NCI-H226 (cell line): ENCODE data around the gene CTNNA3.
A peak's percentile ranks its signal among the peaks of the same experiment; 100 is the strongest.

Experiments used
- DNase-seq: peaks from one replicate; pipeline ENCODE4 v3.0.0-alpha.2; 2015

CTNNA3 gene

DNA sequence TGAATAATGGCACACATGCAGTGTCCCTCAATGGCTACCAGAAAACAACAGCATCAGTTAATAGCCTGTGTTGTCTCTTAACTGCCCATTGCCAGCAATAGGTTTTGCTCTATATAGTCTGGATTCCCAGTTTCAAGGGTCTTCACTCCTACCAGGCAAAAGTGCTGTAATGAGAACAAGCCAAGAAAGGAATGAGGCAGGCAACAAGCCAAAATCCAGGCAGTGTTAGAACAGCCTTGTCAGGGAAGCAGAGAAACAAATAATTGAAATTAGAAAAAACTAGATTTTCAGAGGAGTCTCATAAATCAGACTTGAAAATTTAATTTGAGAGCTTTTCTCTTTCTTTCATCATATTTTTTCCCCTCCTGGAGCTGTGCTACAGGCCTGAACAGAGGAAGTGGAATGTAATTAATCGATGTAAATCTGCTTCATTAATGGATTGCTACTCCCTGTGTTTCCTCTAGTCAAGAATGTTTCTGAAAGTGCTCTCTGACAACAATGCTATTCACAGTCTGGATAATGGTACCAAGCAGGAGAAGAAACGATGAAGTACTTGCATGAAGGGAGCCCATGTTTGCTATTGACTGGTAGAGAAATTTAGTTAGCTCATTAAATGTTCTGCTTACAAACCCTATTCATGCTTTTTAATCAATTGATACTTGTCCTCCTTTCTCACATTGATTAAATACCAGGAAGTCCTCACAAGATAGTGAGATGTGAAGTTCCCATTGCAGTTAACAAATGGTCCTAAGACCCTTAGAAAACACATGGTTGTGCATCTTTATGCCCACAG, 972.2 kb downstream of the CTNNA3 start:
- no peak for DNase-seq

DNA sequence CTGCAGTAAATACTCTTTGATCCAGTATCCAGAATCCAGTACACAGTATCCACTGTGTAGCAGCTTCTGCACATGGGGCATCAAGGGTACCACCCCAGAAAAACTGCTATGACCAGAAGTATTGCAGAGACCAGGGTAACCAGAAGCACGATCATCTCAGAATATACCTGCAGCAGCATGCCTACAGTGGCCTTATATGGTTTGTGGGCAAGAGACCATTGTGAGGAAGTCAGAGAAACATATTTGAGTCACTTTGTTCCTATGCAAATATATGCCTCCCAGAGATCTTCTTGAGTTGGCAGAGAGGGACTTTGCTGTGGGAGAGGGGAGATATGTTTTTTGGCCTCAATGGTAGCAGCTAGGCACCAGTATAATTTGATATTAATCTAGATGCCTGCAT, 976.5 kb downstream of the CTNNA3 start:
- DNase-seq = no peak

- DNase-seq = no peak
Measured at GRCh38 chr10:66717231-66717981, 978.6 kb downstream of the CTNNA3 start.

DNA sequence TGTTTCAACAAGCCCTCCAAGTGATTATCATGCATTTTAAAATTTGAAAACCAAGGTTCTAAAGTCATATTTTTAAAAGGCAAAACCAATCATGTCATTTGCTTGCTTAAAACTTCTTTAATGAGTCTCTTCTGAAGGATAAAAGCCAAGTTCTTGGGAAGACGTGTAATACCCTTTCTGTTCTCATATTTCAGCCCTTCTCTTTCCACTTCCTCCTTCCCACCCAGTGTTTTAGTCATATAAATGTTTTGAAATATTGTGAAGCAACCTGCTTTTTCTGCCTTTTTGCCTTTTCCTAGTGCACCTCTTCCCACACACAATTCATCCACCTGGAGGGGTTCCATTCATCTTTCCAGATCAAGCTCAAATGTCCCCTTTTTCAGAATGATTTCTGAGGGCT, 981.3 kb downstream of the CTNNA3 start:
- peak; percentile 27 for DNase-seq

- no peak for DNase-seq
Measured at GRCh38 chr10:66713387-66713786, 982.6 kb downstream of the CTNNA3 start.

DNA sequence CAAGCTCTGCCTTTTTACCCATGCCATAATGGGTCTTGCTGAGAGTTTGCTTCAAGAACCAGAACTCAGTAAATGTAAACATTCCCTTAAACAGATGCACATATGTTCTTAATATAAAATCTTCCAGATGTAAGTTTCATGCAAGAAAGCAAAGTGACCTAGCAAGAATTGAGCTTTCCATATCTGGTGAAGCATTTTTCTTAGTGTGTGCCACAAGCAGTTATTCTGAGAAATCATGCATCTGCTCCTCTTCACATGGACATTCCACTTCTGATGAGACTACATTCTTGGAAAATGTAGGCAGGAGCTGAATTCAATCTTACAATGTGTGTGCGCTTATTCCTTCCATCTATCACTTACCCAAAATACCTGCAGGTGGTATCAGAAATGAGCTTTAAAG, 997.9 kb downstream of the CTNNA3 start:
- no peak for DNase-seq

GRCh38 chr10:66695046-66695445, 1000.9 kb downstream of the CTNNA3 start:
- no peak for DNase-seq

- no peak for DNase-seq
Measured at GRCh38 chr10:66684581-66684980, 1011.4 kb downstream of the CTNNA3 start.

- DNase-seq = peak; percentile 89
Measured at GRCh38 chr10:66680886-66681285, 1015.1 kb downstream of the CTNNA3 start.

DNA sequence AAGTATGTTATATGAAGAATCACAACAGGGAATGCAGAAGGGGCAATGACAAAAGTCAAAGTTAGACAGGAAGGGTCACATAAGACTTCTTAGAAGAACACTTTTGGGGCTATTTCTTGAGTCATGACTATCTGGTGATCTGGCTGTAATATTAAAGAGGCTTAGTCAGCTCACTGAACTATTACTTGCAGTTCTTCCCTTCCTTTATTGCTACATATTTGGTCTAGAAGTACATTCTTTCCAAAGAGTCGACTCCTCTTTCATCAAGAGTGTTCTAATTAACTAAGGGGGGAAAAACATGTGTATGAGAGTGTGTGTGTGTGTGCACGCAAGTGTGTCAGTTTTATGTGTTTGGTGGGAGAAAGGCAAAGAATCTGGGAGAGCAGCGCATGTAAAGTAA, 1017.5 kb downstream of the CTNNA3 start:
- peak; percentile 28 for DNase-seq

DNA sequence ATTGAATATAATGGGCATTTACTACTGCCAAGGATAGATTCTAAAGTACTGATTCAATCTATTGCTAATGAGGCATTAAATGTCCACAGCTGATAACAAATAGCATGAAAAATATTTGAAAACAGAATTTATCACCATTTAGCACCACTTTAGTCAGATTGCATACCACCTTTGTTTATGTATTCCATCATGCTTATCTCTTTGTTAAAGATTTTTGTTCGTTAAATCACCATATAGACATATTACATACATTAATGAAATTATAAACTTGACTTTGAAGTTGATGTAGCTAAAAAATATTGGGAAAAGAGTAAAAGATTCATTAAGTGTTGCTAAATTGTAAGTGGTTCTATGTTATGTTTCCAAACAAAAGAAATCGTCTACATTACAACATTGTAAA, 1022.9 kb downstream of the CTNNA3 start:
- no peak for DNase-seq

- peak; percentile 30 for DNase-seq
Measured at GRCh38 chr10:66671562-66671961, 1024.4 kb downstream of the CTNNA3 start.

- DNase-seq = no peak
Measured at GRCh38 chr10:66671064-66671463, 1024.9 kb downstream of the CTNNA3 start.

DNA sequence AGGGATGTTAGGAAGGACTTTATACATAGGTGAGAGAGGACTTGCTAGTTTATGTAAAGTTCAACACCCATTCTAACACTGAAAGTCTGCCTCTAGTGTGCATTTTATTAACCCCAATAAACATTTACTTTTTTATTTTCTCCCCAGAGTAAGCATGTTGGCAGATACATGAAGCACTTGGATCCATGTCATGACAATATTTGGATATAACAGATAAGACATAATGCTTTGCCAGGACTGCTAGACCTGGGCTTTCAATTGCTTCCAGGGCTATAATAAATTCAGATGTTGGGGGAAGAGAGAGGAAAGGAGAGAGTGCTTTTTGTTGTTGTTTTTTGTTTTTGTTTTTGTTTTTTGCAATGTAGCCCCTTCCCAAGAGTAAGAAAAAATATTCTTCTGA, 1039.5 kb downstream of the CTNNA3 start:
- DNase-seq = no peak

DNA sequence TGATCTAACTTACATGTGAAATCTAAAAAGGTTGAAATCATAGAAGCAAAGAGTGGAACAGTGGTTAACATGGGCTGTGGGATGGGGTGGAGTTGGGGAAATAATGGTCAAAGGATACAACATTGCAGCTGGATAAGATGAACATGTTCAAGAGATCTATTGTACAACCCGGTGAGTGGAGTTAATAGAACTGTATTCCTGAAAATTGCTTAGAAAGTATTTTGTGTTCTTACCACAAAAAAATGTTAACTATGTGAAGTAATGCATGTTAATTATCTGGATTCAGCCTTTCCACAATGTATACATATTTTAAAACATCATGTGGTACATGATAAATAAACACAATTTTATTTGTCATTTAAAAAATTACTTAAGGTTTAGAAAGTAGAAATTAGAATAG, 1041.1 kb downstream of the CTNNA3 start:
- DNase-seq = no peak

- DNase-seq = no peak
Measured at GRCh38 chr10:66651308-66652082, 1044.5 kb downstream of the CTNNA3 start.

GRCh38 chr10:66649626-66650025, 1046.4 kb downstream of the CTNNA3 start:
- no peak for DNase-seq

GRCh38 chr10:66642217-66642616, 1053.8 kb downstream of the CTNNA3 start:
- DNase-seq = peak; percentile 67

GRCh38 chr10:66639371-66639770, 1056.6 kb downstream of the CTNNA3 start:
- peak; percentile 63 for DNase-seq

DNA sequence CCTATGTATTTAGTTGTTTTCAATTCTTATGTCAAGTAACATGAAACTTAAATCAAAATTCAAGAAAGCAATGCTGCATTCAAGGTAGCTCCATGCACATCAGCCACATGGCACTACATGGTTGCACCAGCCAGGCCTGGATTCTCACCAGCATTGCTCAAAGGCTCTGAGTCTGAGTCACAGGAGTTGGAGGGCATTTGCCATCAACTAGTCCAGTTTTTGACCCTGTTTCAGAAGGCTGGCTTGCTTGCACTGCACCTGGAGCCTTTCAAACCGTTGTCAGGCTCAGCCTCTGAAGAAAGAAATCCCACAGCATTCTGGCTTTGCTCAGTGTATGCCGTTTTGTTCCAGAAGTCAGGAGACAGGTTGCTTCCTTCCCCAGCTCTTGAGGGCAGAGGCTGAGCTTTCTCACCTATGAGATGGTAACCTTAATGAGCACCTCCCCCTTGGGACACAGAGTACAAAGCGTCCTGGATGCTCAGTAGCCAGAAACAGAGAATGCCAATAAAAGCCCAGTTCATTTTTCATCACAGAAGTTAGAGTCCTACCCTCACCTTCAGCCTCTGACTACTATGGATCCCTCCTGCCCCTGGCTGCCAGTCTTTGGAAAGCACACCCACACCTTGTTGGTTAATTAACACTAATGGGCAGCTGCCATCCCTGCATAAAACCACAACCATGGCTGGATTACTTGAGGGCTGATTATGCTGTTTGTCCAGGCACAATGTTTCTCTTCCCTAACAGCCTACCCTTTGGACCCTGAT, 1058.5 kb downstream of the CTNNA3 start:
- DNase-seq = peak; percentile 59

DNA sequence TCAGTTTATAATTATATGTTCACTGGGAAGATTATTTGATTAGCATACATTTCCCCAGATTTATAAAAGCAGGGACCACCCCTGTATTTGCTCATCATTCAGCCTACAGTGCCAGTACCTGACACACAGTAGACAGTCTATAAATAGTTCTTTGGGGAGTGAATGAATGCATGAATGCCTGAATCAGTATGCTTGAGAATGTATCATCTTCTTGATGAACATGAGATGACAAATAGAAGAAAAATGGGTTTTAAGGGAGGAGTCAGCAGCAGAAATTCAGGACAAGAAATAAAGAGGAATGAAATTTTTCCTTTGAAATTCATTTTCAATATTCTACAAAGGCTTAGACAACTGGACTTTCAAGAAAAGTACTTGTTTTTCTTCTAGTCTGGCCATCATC, 1066.0 kb downstream of the CTNNA3 start:
- peak; percentile 49 for DNase-seq

DNA sequence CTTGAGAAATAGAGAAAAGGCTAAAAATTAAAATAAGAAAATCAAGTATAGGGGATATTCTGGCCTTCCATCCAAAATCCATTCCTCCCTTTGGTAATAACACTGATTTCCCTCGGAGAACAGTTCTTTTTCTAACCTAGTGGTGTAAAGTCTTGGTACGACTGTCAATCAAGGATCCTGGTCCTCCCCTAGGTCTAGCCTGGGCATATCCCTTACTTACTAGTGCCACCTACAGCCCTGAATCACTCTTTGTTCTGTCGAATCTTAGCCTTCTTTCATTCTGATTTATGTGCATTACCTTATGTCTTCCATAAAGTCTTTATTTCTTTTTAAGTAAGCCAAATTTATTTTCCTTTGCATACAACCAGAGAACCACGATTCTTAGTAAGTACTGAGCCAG, 1068.8 kb downstream of the CTNNA3 start:
- peak; percentile 69 for DNase-seq
